Neural cell (in vitro differentiated cells): ENCODE measurements around the gene USP35. TPM values are rescaled to one million over a fixed set of nuclear protein-coding genes. Genes with fewer than 3 reads are reported as not detected.

Experiments used
- H2AFZ ChIP-seq: fragments of 200-600, 300-800 bp; sonication (generic), shearing (Covaris generic); 2 replicates; pipeline ENCODE4 v1.6.0; 2014; ENCODE audit warnings: low read depth, mild to moderate bottlenecking, antibody characterized with exemption, low read length, moderate library complexity
- H3F3A ChIP-seq: fragments of 200-600 bp; shearing (Covaris generic); 2 replicates; pipeline ENCODE4 v1.6.1; 2016; ENCODE audit warnings: mild to moderate bottlenecking, moderate library complexity, mixed read lengths, antibody characterized with exemption, low read length; ENCODE audit not compliant: insufficient read depth, poor library complexity, severe bottlenecking
- H3K27ac ChIP-seq: fragments of 200-600, 300-800 bp; sonication (generic), shearing (Covaris generic); 2 replicates; pipeline ENCODE4 v1.5.1; 2014; ENCODE audit warnings: mild to moderate bottlenecking, low read length, moderate library complexity
- H3K27me3 ChIP-seq: fragments of 300-800, 200-600 bp; sonication (generic), shearing (Covaris generic); 2 replicates; pipeline ENCODE4 v1.6.0; 2014; ENCODE audit warnings: mild to moderate bottlenecking, low read depth, low read length, moderate library complexity; ENCODE audit not compliant: insufficient read depth
- H3K36me3 ChIP-seq: fragments of 300-800, 200-600 bp; sonication (generic), shearing (Covaris generic); 2 replicates; pipeline ENCODE4 v1.5.1; 2014; ENCODE audit warnings: mild to moderate bottlenecking, antibody characterized with exemption, low read length, moderate library complexity; ENCODE audit not compliant: insufficient read depth
- H3K4me2 ChIP-seq: fragments of 300-800, 200-600 bp; sonication (generic), shearing (Covaris generic); 2 replicates; pipeline ENCODE4 v1.6.0; 2014; ENCODE audit warnings: mild to moderate bottlenecking, low read length
- H3K4me3 ChIP-seq: fragments of 300-800, 200-600 bp; sonication (generic), shearing (Covaris generic); 2 replicates; pipeline ENCODE4 v1.5.1; 2014; ENCODE audit warnings: mild to moderate bottlenecking, low read length, moderate library complexity
- H3K79me2 ChIP-seq: fragments of 200-600 bp; shearing (Covaris generic); replicated peaks from 2 replicates; pipeline ENCODE4 v1.6.0; 2014; ENCODE audit warnings: mild to moderate bottlenecking, low read length, moderate library complexity; ENCODE audit not compliant: insufficient read depth
- H3K9ac ChIP-seq: fragments of 300-800, 200-600 bp; sonication (generic), shearing (Covaris generic); 2 replicates; pipeline ENCODE4 v1.6.1; 2016; ENCODE audit warnings: mild to moderate bottlenecking, low read length, mixed read lengths
- H3K9me2 ChIP-seq: fragments of 200-600 bp; shearing (Covaris generic); 2 replicates; pipeline ENCODE4 v1.6.1; 2016; ENCODE audit warnings: mild to moderate bottlenecking, low read length, mixed read lengths; ENCODE audit not compliant: insufficient read depth
- H3K9me3 ChIP-seq: fragments of 200-600, 300-800 bp; sonication (generic), shearing (Covaris generic); 2 replicates; pipeline ENCODE4 v1.6.1; 2016; ENCODE audit warnings: mild to moderate bottlenecking, mixed run types, low read length, moderate library complexity, mixed read lengths
- H4K20me1 ChIP-seq: fragments of 200-600 bp; shearing (Covaris generic); 2 replicates; pipeline ENCODE4 v1.6.1; 2016; ENCODE audit warnings: mild to moderate bottlenecking, mixed run types; ENCODE audit not compliant: insufficient read depth
- EP300 ChIP-seq: fragments of 450-650 bp; conservative IDR thresholded peaks from 2 replicates; pipeline ENCODE4 v1.6.1; 2014; ENCODE audit warnings: antibody characterized with exemption, mild to moderate bottlenecking, moderate library complexity; ENCODE audit not compliant: poor library complexity, severe bottlenecking
- EZH2 ChIP-seq: fragments of 200-600, 300-800 bp; shearing (Covaris generic), sonication (generic); IDR thresholded peaks from 2 replicates; pipeline ENCODE4 v1.6.1; 2014; ENCODE audit warnings: antibody characterized with exemption, low read length, borderline replicate concordance, mild to moderate bottlenecking; ENCODE audit not compliant: insufficient read depth, poor library complexity, severe bottlenecking
- MXI1 ChIP-seq: fragments of 450-650 bp; conservative IDR thresholded peaks from 2 replicates; pipeline ENCODE4 v1.6.1; 2014; ENCODE audit warnings: antibody characterized with exemption, mild to moderate bottlenecking; ENCODE audit not compliant: poor library complexity, severe bottlenecking
- POLR2AphosphoS5 ChIP-seq: IDR thresholded peaks from 2 replicates; pipeline ENCODE4 v1.6.1; 2012
- RAD21 ChIP-seq: fragments of 450-650 bp; conservative IDR thresholded peaks from 2 replicates; pipeline ENCODE4 v1.6.1; 2014; ENCODE audit warnings: antibody characterized with exemption, mild to moderate bottlenecking, moderate library complexity
- SMC3 ChIP-seq: fragments of 450-650 bp; conservative IDR thresholded peaks from 2 replicates; pipeline ENCODE4 v1.6.1; 2014; ENCODE audit warnings: antibody characterized with exemption, mild to moderate bottlenecking, moderate library complexity; ENCODE audit not compliant: poor library complexity
- TAF1 ChIP-seq: IDR thresholded peaks from 2 replicates; pipeline ENCODE4 v1.6.1; 2012; ENCODE audit warnings: low read depth
- polyA plus RNA-seq: library from polyadenylated mRNA; depleted of rRNA; stranded (reverse); fragments of >200 nt; gene quantifications from 2 replicates; pipeline ENCODE4 v1.2.3, GENCODE V29; 2014
- TF ChIP-seq, protein P1 (sequence below): IDR thresholded peaks from 2 replicates; pipeline ENCODE4 v1.6.1; 2012; ENCODE audit warnings: borderline replicate concordance
- TF ChIP-seq, protein P2 (sequence below): fragments of 450-650 bp; IDR thresholded peaks from 2 replicates; pipeline ENCODE4 v1.5.1; 2014; ENCODE audit warnings: antibody characterized with exemption, mild to moderate bottlenecking, moderate library complexity; ENCODE audit not compliant: poor library complexity, severe bottlenecking

The USP35 gene
- polyA plus RNA-seq, 1 donor from 2014 or later, result 12.9 TPM

DNA sequence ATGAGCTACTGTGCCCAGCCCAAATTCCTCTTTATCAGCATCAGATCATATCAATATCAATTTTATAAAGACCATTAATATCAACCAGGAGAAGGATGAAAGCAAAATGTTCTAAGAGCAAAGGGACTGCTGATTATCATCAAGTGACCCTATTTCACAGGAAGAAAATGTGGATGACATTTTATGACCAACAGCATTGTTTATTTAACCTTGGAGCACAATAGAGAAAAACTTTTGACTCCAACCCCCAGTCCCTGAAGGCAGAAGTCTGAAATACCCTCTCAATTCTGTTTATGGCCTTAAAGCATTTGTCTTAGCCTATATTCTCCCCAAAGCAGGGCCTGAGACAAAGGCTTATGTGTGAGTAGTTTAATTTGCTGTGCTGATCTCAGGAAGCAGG is 38.0 kb upstream of the USP35 start:
- H3F3A ChIP-seq, result no peaks in the 10 kb centered on the region
- H3K79me2 ChIP-seq, result no peaks in the 10 kb centered on the region
- no peak overlapping the region for H3K9ac ChIP-seq
- no peaks in the 10 kb centered on the region for H3K9me2 ChIP-seq
- no peaks in the 10 kb centered on the region for H3K36me3 ChIP-seq
- no peak overlapping the region for H3K4me3 ChIP-seq
- no peak for TF ChIP-seq EP300
- TF ChIP-seq SMC3, result no peak
- TF ChIP-seq EZH2, result no peak
- TF ChIP-seq, protein P1, sequence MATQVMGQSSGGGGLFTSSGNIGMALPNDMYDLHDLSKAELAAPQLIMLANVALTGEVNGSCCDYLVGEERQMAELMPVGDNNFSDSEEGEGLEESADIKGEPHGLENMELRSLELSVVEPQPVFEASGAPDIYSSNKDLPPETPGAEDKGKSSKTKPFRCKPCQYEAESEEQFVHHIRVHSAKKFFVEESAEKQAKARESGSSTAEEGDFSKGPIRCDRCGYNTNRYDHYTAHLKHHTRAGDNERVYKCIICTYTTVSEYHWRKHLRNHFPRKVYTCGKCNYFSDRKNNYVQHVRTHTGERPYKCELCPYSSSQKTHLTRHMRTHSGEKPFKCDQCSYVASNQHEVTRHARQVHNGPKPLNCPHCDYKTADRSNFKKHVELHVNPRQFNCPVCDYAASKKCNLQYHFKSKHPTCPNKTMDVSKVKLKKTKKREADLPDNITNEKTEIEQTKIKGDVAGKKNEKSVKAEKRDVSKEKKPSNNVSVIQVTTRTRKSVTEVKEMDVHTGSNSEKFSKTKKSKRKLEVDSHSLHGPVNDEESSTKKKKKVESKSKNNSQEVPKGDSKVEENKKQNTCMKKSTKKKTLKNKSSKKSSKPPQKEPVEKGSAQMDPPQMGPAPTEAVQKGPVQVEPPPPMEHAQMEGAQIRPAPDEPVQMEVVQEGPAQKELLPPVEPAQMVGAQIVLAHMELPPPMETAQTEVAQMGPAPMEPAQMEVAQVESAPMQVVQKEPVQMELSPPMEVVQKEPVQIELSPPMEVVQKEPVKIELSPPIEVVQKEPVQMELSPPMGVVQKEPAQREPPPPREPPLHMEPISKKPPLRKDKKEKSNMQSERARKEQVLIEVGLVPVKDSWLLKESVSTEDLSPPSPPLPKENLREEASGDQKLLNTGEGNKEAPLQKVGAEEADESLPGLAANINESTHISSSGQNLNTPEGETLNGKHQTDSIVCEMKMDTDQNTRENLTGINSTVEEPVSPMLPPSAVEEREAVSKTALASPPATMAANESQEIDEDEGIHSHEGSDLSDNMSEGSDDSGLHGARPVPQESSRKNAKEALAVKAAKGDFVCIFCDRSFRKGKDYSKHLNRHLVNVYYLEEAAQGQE, result no peak
- TF ChIP-seq, protein P2, sequence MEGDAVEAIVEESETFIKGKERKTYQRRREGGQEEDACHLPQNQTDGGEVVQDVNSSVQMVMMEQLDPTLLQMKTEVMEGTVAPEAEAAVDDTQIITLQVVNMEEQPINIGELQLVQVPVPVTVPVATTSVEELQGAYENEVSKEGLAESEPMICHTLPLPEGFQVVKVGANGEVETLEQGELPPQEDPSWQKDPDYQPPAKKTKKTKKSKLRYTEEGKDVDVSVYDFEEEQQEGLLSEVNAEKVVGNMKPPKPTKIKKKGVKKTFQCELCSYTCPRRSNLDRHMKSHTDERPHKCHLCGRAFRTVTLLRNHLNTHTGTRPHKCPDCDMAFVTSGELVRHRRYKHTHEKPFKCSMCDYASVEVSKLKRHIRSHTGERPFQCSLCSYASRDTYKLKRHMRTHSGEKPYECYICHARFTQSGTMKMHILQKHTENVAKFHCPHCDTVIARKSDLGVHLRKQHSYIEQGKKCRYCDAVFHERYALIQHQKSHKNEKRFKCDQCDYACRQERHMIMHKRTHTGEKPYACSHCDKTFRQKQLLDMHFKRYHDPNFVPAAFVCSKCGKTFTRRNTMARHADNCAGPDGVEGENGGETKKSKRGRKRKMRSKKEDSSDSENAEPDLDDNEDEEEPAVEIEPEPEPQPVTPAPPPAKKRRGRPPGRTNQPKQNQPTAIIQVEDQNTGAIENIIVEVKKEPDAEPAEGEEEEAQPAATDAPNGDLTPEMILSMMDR, result no peak
- TF ChIP-seq POLR2AphosphoS5, result no peak
- no peak for TF ChIP-seq TAF1
- TF ChIP-seq MXI1, result no peak
- no peak for TF ChIP-seq RAD21
- no peak overlapping the region for H2AFZ ChIP-seq
- H3K4me2 ChIP-seq, result no peak overlapping the region
- no peak overlapping the region for H3K27ac ChIP-seq
- H4K20me1 ChIP-seq, result no peaks in the 10 kb centered on the region
- no peaks in the 10 kb centered on the region for H3K27me3 ChIP-seq
- H3K9me3 ChIP-seq, result no peaks in the 10 kb centered on the region

DNA sequence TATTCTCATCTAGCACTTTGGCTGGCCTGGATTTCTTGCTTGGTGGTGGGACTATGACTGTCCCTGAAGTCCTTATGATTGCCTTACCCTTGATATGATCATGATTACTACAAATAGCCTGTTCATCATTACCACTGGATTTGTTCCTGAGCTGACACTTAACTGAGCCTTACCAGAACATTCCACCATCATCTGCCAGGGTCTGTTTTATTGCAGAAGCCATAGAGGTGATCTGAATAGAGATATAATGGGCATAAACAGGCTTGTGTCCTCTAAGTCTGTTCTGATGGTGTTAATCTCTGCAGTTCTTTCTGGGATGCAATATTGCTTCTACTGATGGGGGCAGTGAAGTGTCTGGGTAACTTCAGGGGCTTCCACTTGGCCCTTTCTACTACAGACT is 36.9 kb upstream of the USP35 start:
- no peak for TF ChIP-seq MXI1
- H2AFZ ChIP-seq, result no peak overlapping the region
- no peaks in the 10 kb centered on the region for H3K9me2 ChIP-seq

DNA sequence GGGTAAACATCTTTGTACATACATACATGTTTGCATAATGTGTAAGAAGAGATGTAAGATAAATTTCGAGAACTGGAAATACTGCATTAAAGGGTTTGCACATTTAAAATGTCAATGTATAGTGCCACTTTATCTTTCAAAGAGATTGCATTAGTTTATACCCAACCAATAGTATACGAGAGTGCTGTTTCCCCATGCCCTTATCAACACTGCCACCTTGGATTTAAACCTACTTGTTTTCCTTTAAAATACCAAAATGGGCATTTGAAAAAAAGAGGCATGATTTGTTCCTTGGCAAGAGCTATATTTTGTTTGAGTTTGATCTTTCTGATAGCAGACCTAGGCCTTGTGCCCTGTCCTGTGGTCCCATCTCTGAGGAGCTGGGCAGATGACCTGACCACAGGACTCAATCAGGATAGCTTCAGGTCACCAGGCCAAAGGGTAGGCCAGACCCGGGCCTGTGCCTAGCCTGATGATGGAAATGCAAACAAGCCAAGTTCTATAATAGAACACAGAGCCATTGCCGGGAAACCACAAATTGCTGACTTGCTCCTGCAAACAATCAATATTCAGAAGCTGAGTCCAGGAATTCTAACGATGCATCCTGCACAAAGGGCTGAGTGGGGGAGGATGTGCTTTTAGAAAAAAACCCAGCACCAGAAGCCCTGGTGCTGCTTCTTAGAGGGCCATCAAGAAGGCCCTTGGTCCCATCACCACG is 32.4 kb upstream of the USP35 start:
- TF ChIP-seq, protein P1, result no peak
- Histone ChIP-seq H3K79me2 (no peaks in the 10 kb centered on the region), H3K9me3 (no peaks in the 10 kb centered on the region), H3K36me3 (no peaks in the 10 kb centered on the region), H3F3A (no peaks in the 10 kb centered on the region), H3K27me3 (no peaks in the 10 kb centered on the region), H3K4me3 (no peak overlapping the region), H3K9ac (no peak overlapping the region), H3K9me2 (no peaks in the 10 kb centered on the region), H4K20me1 (no peaks in the 10 kb centered on the region), H3K27ac (no peak overlapping the region), H3K4me2 (no peak overlapping the region), H2AFZ (no peak overlapping the region)

More for the DNA sequence above, 36.9 kb upstream of the USP35 start:
- no peak overlapping the region for H3K9ac ChIP-seq
- no peaks in the 10 kb centered on the region for H3F3A ChIP-seq
- no peaks in the 10 kb centered on the region for H3K9me3 ChIP-seq
- H3K27ac ChIP-seq, result no peak overlapping the region
- no peak overlapping the region for H3K4me3 ChIP-seq
- no peaks in the 10 kb centered on the region for H3K27me3 ChIP-seq
- H3K79me2 ChIP-seq, result no peaks in the 10 kb centered on the region
- H4K20me1 ChIP-seq, result no peaks in the 10 kb centered on the region
- H3K36me3 ChIP-seq, result no peaks in the 10 kb centered on the region
- no peak overlapping the region for H3K4me2 ChIP-seq
